ENCODE measurements around the gene KAZN.
"Not testable (repeated sequence)": the region's sequence is repeated elsewhere in the genome, so short reads cannot be mapped to it uniquely, and the experiment has no call there.

- not testable (repeated sequence) for TF ChIP-seq EZH2 (optimal IDR thresholded peaks at IDR 0.05; ENCODE audit: low read depth, low read length)
- TF ChIP-seq, protein P1, sequence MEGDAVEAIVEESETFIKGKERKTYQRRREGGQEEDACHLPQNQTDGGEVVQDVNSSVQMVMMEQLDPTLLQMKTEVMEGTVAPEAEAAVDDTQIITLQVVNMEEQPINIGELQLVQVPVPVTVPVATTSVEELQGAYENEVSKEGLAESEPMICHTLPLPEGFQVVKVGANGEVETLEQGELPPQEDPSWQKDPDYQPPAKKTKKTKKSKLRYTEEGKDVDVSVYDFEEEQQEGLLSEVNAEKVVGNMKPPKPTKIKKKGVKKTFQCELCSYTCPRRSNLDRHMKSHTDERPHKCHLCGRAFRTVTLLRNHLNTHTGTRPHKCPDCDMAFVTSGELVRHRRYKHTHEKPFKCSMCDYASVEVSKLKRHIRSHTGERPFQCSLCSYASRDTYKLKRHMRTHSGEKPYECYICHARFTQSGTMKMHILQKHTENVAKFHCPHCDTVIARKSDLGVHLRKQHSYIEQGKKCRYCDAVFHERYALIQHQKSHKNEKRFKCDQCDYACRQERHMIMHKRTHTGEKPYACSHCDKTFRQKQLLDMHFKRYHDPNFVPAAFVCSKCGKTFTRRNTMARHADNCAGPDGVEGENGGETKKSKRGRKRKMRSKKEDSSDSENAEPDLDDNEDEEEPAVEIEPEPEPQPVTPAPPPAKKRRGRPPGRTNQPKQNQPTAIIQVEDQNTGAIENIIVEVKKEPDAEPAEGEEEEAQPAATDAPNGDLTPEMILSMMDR (IDR thresholded peaks at IDR 0.05; ENCODE audit: low read length) = not testable (repeated sequence)
Measured at GRCh38 chr1:14963791-14964710, 365.6 kb downstream of the KAZN start.

Data from MM.1S (cell line).